MM.1S (cell line): ENCODE results near the gene OVOL3.

ENCODE experiments used
- CTCF ChIP-seq: fragments of 300-600 bp; sonication (generic); IDR thresholded peaks from 2 replicates; pipeline ENCODE4 v1.5.1; 2016; ENCODE audit warnings: antibody characterized with exemption, low read length, mixed read lengths
- EZH2 ChIP-seq: fragments of 300-600 bp; sonication (generic); optimal IDR thresholded peaks from 2 replicates; pipeline ENCODE3; 2017; ENCODE audit warnings: low read depth, mild to moderate bottlenecking, antibody characterized with exemption, low read length, mixed read lengths
- EZH2phosphoT487 ChIP-seq: fragments of 300-600 bp; sonication (generic); IDR thresholded peaks from 2 replicates; pipeline ENCODE4 v1.6.1; 2018; ENCODE audit warnings: antibody characterized with exemption, low read length

GRCh38 chr19:36141039-36141927 is 30.3 kb downstream of the OVOL3 start:
- no peak for TF ChIP-seq EZH2phosphoT487
- TF ChIP-seq EZH2 = no peak
- no peak for TF ChIP-seq CTCF
